Fibroblast of upper back skin (primary cell): Measurements from ENCODE around the gene PGLYRP4.

ENCODE experiments used
- DNase-seq: peaks from one replicate; pipeline ENCODE4 v3.0.0-alpha.2; 2013

PGLYRP4 gene, protein sequence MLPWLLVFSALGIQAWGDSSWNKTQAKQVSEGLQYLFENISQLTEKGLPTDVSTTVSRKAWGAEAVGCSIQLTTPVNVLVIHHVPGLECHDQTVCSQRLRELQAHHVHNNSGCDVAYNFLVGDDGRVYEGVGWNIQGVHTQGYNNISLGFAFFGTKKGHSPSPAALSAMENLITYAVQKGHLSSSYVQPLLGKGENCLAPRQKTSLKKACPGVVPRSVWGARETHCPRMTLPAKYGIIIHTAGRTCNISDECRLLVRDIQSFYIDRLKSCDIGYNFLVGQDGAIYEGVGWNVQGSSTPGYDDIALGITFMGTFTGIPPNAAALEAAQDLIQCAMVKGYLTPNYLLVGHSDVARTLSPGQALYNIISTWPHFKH

DNA sequence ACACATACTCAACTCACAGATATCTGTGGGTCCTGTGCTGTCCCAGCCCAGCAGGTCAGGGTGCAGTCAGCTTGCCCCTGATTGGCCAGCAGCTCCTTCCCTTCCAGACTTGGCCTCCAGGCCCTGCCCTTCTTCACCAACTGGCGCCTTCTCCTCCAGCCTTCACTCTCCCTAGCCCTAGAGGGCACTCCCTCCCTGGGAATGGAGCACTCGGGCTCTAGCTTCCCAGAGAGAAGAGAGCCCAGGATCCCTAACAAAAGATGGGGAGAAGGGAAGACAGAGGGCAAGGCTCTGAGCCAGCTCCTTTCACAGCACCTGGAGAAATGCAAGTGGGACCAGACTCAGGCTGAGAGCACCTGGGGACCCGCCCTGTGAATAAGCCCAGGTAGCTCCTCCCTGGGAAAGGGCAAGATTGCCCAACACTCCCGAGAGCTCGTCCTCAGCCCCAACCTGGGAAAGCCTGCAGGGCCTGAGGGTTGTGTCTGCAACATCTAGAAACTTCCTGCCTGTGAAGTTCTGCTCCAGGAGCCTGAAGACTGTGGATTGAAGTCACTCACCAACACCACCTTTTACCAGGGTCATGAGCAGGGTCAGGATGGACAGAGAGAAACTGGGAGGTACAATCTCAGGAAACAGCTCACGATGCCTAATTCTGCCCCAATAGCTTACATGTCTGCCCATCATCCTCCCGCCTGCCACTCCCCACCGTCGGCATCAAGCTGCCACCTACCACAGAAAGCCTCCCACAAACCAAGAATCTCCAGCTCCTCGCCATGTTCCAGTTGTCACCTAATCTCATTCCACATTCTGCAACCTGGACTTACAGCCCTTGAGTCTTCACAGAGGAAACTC is at the start of gene PGLYRP4:
Gene PGLYRP4, minus strand, starts transcription at position 331 of the 852 bp plus-strand sequence. CDS start 909 bp downstream, outside the sequence.
- DNase-seq = no peak

GRCh38 chr1:153397924-153398651 is 49.4 kb upstream of the PGLYRP4 start:
- no peak for DNase-seq

- DNase-seq = no peak
These were observed 48.6 kb upstream of the PGLYRP4 start for GRCh38 chr1:153397051-153397923.

DNA sequence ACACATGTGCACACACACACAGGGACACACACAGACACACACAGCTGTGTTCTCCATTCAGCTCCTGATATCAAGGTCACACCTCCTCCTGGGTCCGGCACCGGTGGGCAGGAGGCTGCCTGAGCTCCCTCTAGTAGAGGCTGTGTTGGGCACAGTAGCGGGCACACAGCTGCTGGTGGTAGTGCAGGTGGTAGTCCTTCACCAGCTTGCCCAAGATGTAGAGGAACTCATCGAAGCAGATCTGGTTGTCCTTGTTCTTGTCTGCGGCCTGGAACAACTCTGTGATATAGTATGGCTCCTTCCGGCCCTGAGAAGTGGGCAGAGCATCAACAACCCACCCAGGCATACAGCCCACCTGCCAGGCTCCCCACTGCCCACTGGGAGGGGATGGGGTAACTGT is 47.8 kb upstream of the PGLYRP4 start:
- DNase-seq = no peak

DNA sequence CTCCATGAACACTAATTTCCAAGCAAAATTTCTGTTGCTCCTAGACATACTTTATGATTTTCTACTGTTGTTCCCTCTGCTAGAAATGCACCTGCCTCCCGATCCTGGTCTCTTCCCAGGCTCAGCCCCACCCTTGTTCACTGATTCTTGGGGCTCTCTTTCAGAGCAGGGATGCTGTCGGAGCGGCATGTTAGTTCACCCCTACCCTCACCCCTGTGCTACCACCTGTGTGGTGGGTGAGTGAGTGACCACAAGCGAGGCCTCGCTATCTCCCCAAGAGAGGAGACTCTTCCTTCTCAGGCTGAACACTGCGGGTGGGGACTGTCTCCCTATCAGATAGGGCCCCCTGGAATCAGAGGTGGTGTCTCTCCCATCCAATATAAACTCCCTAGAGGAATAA is 47.1 kb upstream of the PGLYRP4 start:
- no peak for DNase-seq

- DNase-seq = no peak
These were observed 46.6 kb upstream of the PGLYRP4 start for GRCh38 chr1:153395136-153395685.

DNA sequence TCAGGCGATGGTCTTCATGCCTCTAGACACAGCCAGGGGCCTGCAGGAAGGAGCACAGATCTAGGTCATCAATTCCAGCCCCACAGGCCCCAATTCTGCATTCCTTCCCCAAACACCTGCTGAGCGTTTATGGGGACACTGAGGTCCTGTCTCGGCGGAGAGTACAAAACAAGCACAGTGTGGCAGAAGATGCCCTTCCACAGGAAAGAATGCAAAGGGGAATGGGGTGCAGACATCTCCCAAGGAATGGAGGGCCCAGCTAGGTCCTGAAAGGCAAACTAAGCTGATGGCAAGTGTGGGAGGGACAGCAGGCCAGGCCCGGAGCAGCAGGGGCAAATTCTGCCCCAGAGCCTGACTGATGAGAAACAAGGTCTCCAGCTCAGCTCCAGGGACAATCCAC is 45.8 kb upstream of the PGLYRP4 start:
- no peak for DNase-seq

GRCh38 chr1:153393926-153394325 is 45.3 kb upstream of the PGLYRP4 start:
- DNase-seq = no peak

GRCh38 chr1:153392822-153393221 is 44.2 kb upstream of the PGLYRP4 start:
- DNase-seq = no peak

- DNase-seq = no peak
These were observed 43.6 kb upstream of the PGLYRP4 start for GRCh38 chr1:153392258-153392657.

DNA sequence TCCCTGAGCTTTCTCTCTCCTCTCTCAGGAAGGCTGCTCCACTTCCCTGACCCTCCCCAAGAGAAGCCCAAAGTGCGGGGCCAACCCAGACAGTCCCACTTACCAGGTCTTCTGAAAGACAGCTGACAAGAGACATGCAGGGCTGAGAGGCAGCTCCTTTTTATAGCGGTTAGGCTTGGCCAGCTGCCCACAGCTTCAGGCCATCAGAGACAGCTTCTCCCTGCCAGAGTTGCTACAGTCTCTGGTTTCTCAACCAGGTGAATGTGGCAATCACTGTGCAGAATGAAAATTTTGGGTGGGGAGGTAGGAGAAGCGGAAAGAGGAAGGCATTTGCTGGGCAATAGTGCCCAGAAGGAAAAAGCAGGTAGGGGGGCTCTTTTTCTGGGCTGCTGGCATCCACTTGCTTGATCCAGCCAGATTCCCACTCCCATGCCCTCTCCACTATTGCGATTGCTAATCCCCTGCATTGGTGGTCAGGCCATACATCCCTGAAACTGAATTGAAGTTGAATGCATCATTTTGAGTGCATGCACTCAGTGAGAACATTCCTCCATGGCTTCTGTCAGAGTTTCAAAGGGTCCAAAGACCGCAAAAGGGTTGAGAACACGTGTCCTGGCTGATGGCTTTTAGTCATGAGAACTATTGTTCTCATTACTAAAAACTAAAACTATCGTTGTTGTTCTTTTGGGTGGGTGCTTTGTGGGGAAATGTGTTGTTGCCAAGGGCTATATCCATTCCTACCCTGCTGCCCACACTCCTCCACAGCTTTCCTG is 42.5 kb upstream of the PGLYRP4 start, which contains the start of gene S100A8:
Gene S100A8, minus strand, starts transcription at position 136 of the 773 bp plus-strand sequence. CDS start 538 bp downstream, outside the sequence.
- no peak for DNase-seq

GRCh38 chr1:153389973-153390879 is 41.6 kb upstream of the PGLYRP4 start:
- DNase-seq = no peak

- DNase-seq = no peak
These were observed 40.8 kb upstream of the PGLYRP4 start for GRCh38 chr1:153389401-153389800.

GRCh38 chr1:153387785-153388184 is 39.1 kb upstream of the PGLYRP4 start:
- no peak for DNase-seq

- DNase-seq = no peak
These were observed 38.4 kb upstream of the PGLYRP4 start for GRCh38 chr1:153387001-153387400.

DNA sequence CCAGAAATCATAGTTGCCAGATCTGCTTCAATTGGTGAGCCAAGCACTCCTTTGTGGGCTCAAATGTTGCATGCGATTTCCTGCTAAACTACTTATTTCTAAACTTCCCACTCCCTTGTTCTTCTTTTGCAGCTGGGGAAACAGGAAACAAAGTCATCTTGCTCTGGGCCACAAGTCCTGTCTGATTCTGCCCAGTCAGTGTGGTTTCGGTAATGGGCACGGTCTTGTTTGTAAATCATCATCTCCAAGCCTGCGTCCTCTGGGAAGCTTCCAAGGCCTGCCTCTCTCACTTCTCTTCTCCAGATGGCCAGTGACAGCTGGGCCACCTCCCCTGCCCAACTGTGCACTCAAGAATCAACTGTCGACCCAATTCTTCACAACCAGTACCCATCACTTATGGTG is 37.9 kb upstream of the PGLYRP4 start:
- DNase-seq = no peak

DNA sequence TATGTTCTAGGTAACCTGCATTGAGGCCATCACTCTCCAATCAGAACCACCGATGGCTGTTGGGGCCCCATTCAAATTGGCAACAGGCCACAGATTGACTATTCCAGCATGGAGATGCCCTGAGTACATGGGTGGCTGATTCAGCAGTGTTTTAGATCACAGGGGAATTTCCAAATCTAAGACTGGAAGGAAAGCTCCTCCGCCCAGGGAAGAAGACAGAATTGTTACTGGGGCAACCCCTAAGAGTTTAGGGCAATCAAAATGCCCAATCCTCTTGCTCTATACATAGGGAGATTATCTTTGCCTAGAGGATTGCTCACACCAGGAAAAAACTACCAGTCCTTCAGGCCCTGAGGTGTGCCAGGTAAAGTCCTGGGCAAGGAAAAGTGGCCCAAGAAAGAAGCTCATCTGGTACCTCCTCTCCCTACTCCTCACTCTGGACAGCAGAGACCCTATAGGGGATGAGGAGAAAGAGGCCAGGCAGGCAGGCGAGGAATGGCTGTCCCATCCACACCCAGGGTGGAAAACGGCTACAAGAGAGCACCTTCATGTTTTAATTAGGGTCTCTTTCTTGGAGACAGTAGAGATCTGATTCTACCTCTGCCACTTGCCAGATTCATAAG is 36.4 kb upstream of the PGLYRP4 start:
- DNase-seq = no peak

- no peak for DNase-seq
These were observed 32.1 kb upstream of the PGLYRP4 start for GRCh38 chr1:153380711-153381110.

- no peak for DNase-seq
These were observed 30.9 kb upstream of the PGLYRP4 start for GRCh38 chr1:153379591-153379990.
